T-helper 17 cell (primary cell): ENCODE measurements around the gene NUFIP2. TPM values are rescaled to one million over a fixed set of nuclear protein-coding genes. Genes with fewer than 3 reads are reported as not detected.
A peak's percentile ranks its signal among the peaks of the same experiment; 100 is the strongest.
"Not testable (repeated sequence)": the region's sequence is repeated elsewhere in the genome, so short reads cannot be mapped to it uniquely, and the experiment has no call there.

Experiments
- ATAC-seq: fragments of 150-1000 bp; cut with Tn5 transposase; 2 replicates; pipeline ENCODE4 v1.10.0; 2021; ENCODE audit warnings: mild to moderate bottlenecking, moderate library complexity
- DNase-seq, 3 donors: peaks; one replicate each; pipeline versions ENCODE4 v3.0.0 to v3.0.0-alpha.2; 2020 to 2021
- H3K9me3 ChIP-seq: one replicate; pipeline ENCODE4 v1.7.0; 2013; ENCODE audit warnings: low read length, mild to moderate bottlenecking; ENCODE audit not compliant: control insufficient read depth, poor library complexity, severe bottlenecking
- H3K27ac Mint-ChIP-seq: one replicate; pipeline ENCODE4 v1.8.0; 2022; ENCODE audit warnings: mild to moderate bottlenecking, moderate library complexity, mixed read lengths
- H3K27me3 Mint-ChIP-seq: one replicate; pipeline ENCODE4 v1.8.0; 2022; ENCODE audit warnings: mixed read lengths
- H3K36me3 Mint-ChIP-seq: one replicate; pipeline ENCODE4 v1.8.0; 2022; ENCODE audit warnings: low read depth, mixed read lengths
- H3K4me1 Mint-ChIP-seq: one replicate; pipeline ENCODE4 v1.8.0; 2022; ENCODE audit warnings: mild to moderate bottlenecking, mixed read lengths
- H3K4me3 Mint-ChIP-seq: one replicate; pipeline ENCODE4 v1.8.0; 2022; ENCODE audit warnings: mild to moderate bottlenecking, moderate library complexity, mixed read lengths
- total RNA-seq, 4 donors: library from RNA in 2 of 4; stranded (reverse) in 2 of 4; gene quantifications; one replicate each; pipeline ENCODE4 v1.2.3 and lab custom pipeline; 2022 to 2026

NUFIP2 gene, protein sequence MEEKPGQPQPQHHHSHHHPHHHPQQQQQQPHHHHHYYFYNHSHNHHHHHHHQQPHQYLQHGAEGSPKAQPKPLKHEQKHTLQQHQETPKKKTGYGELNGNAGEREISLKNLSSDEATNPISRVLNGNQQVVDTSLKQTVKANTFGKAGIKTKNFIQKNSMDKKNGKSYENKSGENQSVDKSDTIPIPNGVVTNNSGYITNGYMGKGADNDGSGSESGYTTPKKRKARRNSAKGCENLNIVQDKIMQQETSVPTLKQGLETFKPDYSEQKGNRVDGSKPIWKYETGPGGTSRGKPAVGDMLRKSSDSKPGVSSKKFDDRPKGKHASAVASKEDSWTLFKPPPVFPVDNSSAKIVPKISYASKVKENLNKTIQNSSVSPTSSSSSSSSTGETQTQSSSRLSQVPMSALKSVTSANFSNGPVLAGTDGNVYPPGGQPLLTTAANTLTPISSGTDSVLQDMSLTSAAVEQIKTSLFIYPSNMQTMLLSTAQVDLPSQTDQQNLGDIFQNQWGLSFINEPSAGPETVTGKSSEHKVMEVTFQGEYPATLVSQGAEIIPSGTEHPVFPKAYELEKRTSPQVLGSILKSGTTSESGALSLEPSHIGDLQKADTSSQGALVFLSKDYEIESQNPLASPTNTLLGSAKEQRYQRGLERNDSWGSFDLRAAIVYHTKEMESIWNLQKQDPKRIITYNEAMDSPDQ
- total RNA-seq (10 to 100 TPM; 70.0 to 76.8 TPM), total RNA-seq (lab: John Stamatoyannopoulos, UW) (305 to 382 reads per million in 2 donors)

- H3K27me3 Mint-ChIP-seq, result no peaks in the 10 kb centered on the region
- peak; percentile 89 for ATAC-seq
- peaks cover 3% of the 10 kb centered on the region for H3K36me3 Mint-ChIP-seq
- peak; percentile 92 to 97 (median 96) for DNase-seq
- peaks cover 32% of the 10 kb centered on the region for H3K4me1 Mint-ChIP-seq
- H3K27ac Mint-ChIP-seq, result peak within 1 kb of the TSS; percentile 98
- no peaks in the 10 kb centered on the region for H3K9me3 ChIP-seq
- peak within 1 kb of the TSS; percentile 100 for H3K4me3 Mint-ChIP-seq
Measured at GRCh38 chr17:29293890-29294579, at the start of gene NUFIP2. Gene NUFIP2 (minus strand): TSS chr17:29294148. CDS start chr17:29294059, 89 bp downstream.

- peaks cover 6% of the 10 kb centered on the region for H3K36me3 Mint-ChIP-seq
- H3K27me3 Mint-ChIP-seq, result peaks cover 39% of the 10 kb centered on the region
- no peak for DNase-seq
- no peak for ATAC-seq
- H3K9me3 ChIP-seq, result no peaks in the 10 kb centered on the region
- H3K4me3 Mint-ChIP-seq, result no peak overlapping the region
- no peak overlapping the region for H3K27ac Mint-ChIP-seq
- peaks cover 4% of the 10 kb centered on the region for H3K4me1 Mint-ChIP-seq
Measured at GRCh38 chr17:29342158-29342765, 48.3 kb upstream of the NUFIP2 start.

DNA sequence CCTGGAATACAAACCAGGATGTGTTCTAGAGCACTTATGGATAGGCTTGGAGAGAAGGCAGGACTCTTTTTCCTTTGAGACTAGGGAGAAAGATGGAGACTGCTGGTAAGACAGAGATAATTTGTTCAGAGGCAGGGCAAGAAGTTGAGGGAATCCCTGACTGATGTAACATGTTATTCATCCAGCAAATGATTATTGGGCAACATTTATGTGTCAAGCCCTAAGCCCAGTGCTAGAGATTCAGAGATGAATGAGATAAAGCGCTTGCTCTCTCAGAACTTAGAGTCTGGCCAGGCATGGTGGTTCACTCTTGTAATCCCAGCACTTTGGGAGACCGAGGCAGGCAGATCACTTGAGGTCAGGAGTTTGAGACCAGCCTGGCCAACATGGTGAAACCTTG is 47.8 kb upstream of the NUFIP2 start:
- H3K27me3 Mint-ChIP-seq, result peaks cover 39% of the 10 kb centered on the region
- DNase-seq, result no peak

GRCh38 chr17:29339016-29339415 is 45.1 kb upstream of the NUFIP2 start:
- H3K27me3 Mint-ChIP-seq, result peaks cover 27% of the 10 kb centered on the region
- not testable (repeated sequence) for DNase-seq, ATAC-seq, H3K36me3 Mint-ChIP-seq, H3K4me3 Mint-ChIP-seq, H3K9me3 ChIP-seq, H3K4me1 Mint-ChIP-seq, H3K27ac Mint-ChIP-seq

More for the DNA sequence above, 47.8 kb upstream of the NUFIP2 start:
- H3K4me3 Mint-ChIP-seq, result no peak overlapping the region
- no peaks in the 10 kb centered on the region for H3K9me3 ChIP-seq
- no peak overlapping the region for H3K27ac Mint-ChIP-seq
- peaks cover 6% of the 10 kb centered on the region for H3K36me3 Mint-ChIP-seq
- no peak for ATAC-seq
- H3K4me1 Mint-ChIP-seq, result peaks cover 4% of the 10 kb centered on the region

DNA sequence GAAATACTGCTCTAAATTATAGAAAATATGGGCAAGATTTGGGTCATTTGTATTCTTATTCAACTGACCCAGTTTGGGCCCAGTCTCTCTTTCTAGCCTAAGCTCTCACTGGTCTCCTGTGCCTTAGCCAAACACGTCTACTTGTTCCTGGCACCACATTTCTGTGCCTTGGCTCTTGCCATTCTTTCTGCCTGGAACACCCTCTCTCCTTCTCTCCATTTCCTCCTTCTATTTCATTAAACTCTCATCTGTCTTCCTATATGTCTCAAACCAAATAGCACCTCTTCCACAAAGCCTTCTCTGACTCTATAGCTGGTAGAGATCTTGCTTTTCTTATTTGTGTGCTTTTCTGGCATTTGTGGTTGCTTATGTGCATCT is 37.7 kb upstream of the NUFIP2 start:
- H3K27me3 Mint-ChIP-seq, result no peaks in the 10 kb centered on the region
- DNase-seq (no peak), ATAC-seq (no peak)
- no peaks in the 10 kb centered on the region for H3K9me3 ChIP-seq
- H3K27ac Mint-ChIP-seq, result no peak overlapping the region
- no peak overlapping the region for H3K4me3 Mint-ChIP-seq
- H3K4me1 Mint-ChIP-seq, result peaks cover 11% of the 10 kb centered on the region
- H3K36me3 Mint-ChIP-seq, result no peaks in the 10 kb centered on the region

DNA sequence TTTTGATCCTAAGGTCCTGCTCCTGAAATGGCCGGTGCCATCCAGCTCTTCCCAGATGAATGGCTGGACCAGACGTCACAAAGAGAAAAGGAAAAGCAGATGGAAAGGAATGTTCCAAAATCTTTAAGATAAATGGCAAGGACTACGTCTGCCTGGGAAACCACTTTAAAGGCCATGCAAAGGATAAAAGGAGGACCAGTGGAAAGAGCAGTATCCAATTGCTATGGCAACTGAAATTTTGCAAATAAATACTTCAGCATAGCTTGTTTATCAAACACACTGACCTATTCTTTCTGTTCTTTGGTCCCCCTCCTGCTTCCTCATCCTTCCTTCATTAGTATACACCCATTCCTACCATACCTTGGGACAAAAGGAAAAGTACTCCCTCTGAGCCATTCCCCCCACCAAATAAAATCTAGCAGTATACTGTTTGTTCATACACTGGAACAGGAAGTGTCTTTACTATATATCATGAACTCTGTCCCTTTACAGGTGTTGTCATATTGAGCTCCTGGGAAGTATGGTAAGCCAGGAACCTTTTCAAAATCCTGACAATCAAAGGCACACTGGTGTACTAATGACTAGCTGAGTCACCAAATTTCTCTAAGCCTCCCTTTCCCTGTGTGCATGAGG is 37.2 kb upstream of the NUFIP2 start:
- H3K9me3 ChIP-seq, result no peaks in the 10 kb centered on the region
- Mint-ChIP-seq H3K4me1 (peaks cover 11% of the 10 kb centered on the region), H3K4me3 (no peak overlapping the region), H3K27me3 (no peaks in the 10 kb centered on the region), H3K27ac (no peak overlapping the region), H3K36me3 (no peaks in the 10 kb centered on the region)
- ATAC-seq, result no peak
- no peak for DNase-seq

DNA sequence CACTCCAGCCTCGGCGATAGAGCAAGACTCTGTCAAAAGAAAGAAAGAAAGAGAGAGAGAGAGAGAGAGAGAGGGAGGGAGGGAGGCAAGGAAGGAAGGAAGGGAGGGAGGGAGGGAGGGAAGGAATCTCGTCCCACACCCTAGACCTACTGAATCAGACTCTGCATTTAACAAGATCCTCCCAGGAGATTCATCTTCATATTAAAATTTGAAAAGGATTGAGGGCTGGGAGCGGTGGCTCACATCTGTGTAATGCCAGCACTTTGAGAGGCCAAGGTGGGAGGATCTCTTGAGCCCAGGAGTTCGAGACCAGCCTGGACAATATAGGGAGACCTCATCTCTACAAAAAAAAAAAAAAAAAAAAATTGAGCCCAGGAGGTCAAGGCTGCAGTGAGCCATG is 33.5 kb upstream of the NUFIP2 start:
- H3K4me1 Mint-ChIP-seq, result peaks cover 10% of the 10 kb centered on the region
- no peaks in the 10 kb centered on the region for H3K27me3 Mint-ChIP-seq
- no peak for DNase-seq
- no peaks in the 10 kb centered on the region for H3K36me3 Mint-ChIP-seq
- H3K27ac Mint-ChIP-seq, result no peak overlapping the region
- no peak for ATAC-seq
- no peak overlapping the region for H3K4me3 Mint-ChIP-seq
- no peaks in the 10 kb centered on the region for H3K9me3 ChIP-seq

GRCh38 chr17:29326023-29326813 is 32.3 kb upstream of the NUFIP2 start:
- no peak overlapping the region for H3K27ac Mint-ChIP-seq
- H3K27me3 Mint-ChIP-seq, result no peaks in the 10 kb centered on the region
- DNase-seq (no peak), ATAC-seq (no peak)
- H3K4me1 Mint-ChIP-seq, result peaks cover 5% of the 10 kb centered on the region
- H3K9me3 ChIP-seq, result no peaks in the 10 kb centered on the region
- no peak overlapping the region for H3K4me3 Mint-ChIP-seq
- H3K36me3 Mint-ChIP-seq, result no peaks in the 10 kb centered on the region

DNA sequence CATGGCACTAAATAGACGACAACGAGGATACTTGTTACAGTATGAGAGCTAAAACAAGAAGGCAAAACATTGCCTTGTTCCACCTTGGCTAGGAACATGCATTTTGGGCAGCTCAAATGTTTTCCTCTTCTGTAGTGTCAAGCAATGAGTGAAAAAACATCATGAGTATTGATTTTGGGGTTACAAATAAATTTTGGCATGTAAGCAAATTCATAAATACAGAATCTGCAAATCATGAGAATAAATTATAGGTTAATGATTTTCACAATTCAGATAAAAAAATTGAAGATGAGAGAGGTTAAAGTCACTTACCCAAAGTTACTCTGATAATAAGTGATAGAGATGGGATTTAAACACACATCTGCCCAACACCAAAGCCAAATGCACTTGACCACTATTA is 28.4 kb upstream of the NUFIP2 start:
- Mint-ChIP-seq H3K4me3 (no peak overlapping the region), H3K36me3 (no peaks in the 10 kb centered on the region), H3K4me1 (peaks cover 2% of the 10 kb centered on the region), H3K27ac (no peak overlapping the region), H3K27me3 (no peaks in the 10 kb centered on the region)
- no peaks in the 10 kb centered on the region for H3K9me3 ChIP-seq
- ATAC-seq (no peak), DNase-seq (no peak)

DNA sequence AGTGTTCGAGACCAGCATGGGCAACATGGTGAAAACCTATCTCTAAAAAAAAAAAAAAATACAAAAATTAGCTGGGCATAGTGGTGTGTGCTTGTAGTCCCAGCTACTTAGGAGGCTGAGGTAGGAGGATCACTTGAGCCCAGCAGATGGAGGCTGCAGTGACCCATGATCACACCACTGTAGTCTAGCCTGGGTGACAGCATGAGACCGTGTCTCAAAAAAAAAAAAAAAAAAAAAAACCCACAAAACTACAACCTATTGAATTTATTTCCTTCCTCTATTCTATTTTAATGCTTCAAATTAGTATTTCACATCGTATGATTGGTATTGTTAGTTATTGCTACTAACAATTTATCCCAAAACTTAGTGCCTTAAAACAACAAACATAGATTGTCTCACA is 9.4 kb upstream of the NUFIP2 start:
- peaks cover 4% of the 10 kb centered on the region for H3K4me1 Mint-ChIP-seq
- no peak overlapping the region for H3K4me3 Mint-ChIP-seq
- no peak for ATAC-seq
- H3K36me3 Mint-ChIP-seq, result no peaks in the 10 kb centered on the region
- no peak for DNase-seq
- H3K9me3 ChIP-seq, result no peaks in the 10 kb centered on the region
- H3K27me3 Mint-ChIP-seq, result no peaks in the 10 kb centered on the region
- no peak overlapping the region for H3K27ac Mint-ChIP-seq

- Mint-ChIP-seq H3K4me3 (no peak overlapping the region), H3K27me3 (no peaks in the 10 kb centered on the region), H3K27ac (no peak overlapping the region), H3K4me1 (peaks cover 12% of the 10 kb centered on the region), H3K36me3 (no peaks in the 10 kb centered on the region)
- ATAC-seq (no peak), DNase-seq (no peak)
- H3K9me3 ChIP-seq, result no peaks in the 10 kb centered on the region
Measured at GRCh38 chr17:29299031-29299430, 5.1 kb upstream of the NUFIP2 start.

GRCh38 chr17:29295420-29295819 is 1.5 kb upstream of the NUFIP2 start:
- peak overlapping the region; percentile 98 for H3K27ac Mint-ChIP-seq
- ATAC-seq (no peak), DNase-seq (no peak)
- H3K27me3 Mint-ChIP-seq, result no peaks in the 10 kb centered on the region
- H3K4me1 Mint-ChIP-seq, result peaks cover 22% of the 10 kb centered on the region
- peak overlapping the region; percentile 52 for H3K4me3 Mint-ChIP-seq
- H3K36me3 Mint-ChIP-seq, result peaks cover 3% of the 10 kb centered on the region
- H3K9me3 ChIP-seq, result no peaks in the 10 kb centered on the region
